HG03558 (cell line): Measurements from ENCODE around the gene STUM.

Experiments
- ATAC-seq: cut with Tn5 transposase; IDR thresholded peaks from one replicate; pipeline ENCODE4 v1.9.1; 2021; ENCODE audit warnings: moderate number of reproducible peaks; ENCODE audit not compliant: unreplicated experiment; ENCODE audit errors: extremely low read depth

STUM gene

GRCh38 chr1:226532553-226532952, 16.0 kb upstream of the STUM start:
- no peak for ATAC-seq

DNA sequence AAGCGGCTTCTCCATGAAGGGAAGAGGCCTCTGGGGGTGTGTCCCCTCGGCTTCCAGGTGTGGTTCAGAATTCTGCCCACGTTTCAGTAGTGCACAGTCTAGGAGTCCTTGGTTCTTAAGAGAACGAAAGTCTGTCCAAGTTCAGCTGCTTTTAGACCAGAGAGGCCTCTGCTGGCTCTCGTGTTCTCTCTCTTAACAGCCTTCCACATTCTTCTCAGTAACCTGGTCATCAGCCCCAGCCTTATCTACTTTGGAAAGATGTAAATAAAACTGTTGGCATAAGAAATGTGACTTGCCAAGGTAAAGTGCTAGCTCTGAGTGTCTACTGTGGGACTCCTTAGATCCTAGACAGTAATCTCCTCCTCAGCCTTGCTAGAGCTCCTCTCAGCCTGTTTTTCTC, 15.3 kb upstream of the STUM start:
- no peak for ATAC-seq

GRCh38 chr1:226534098-226534497, 14.5 kb upstream of the STUM start:
- ATAC-seq = no peak

DNA sequence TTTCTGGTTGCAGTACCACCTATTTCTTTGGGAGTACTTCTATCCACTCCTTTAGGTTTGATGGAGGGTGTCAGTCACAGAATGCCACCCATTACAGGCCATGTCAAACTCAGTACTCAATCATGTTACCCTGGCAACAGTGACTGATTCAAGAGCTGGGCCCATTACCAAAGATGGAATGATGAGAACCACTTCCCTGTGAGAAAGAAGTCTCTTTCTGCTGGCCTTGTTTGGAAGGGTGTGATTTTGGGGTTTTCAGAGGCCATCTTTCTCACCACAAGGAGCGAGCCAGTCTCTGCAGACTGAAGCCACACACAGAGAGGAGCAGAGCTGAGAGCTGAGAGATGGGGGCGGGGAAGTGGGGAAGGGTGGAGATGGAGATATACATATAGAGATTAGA, 13.9 kb upstream of the STUM start:
- no peak for ATAC-seq

- ATAC-seq = no peak
These were observed 12.9 kb upstream of the STUM start for GRCh38 chr1:226535666-226536065.

DNA sequence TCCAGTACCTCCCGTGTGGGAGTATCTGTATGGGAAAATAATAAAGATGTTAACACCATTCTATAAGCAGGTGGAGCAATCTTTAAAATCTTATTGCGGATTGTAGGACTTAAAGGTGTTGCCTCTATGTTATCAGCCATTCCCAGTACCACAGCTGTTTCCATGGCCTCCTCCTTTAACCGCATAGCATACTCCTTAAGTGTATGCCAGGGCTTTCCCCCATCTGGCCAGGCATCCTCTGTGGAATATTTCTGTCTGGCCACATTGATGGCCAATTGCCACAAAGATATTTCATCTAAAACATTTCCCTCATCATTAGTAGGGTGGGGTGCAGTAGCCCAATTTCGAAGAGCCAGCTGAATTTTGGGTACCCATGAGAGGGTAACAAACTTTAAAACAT, 7.3 kb upstream of the STUM start:
- ATAC-seq = no peak

DNA sequence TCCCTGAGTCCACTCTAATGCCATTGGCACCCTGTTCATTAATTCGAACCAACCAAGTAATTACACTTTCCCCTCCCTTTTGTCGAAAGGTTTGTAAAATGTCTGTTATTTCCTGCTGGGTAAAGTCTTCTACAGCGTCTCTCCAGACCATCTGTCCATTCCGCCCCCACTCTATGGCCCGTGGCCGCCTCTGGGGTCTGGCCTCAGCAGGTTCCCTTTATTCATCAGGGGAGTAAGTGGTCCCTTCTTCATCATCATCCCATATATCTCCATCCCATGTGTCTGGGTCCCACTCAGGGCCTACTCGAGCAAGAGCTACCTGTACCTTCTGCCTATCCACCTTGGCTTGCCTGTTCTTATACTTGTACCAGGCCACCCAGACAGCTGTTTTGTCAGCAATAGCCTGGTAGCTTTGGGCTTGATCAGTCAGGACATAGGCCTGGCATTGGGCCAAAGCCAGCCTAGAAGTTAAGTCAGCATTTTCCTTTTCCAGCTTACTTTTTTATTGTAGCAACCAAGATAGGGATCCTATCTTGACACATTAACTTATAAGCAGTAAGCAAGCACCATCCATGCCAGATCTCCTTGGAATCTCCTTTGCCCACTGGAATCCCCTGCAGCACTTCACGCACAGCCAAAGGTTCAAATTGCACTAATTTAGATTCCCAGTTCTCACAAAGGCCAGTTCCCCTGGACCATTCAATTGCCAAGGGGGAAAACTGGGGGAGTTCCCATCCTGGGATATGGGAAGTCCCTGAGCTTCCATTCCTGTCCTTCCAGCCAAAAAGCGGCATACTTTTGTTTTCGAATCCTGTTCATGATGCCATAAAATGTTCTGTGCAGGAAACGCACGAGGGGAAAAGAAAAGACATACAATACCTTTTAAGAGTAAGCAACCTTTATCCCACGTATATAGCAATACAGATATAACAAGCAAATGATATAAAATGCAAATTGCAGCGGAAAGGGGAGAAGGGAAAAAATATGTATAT, 6.6 kb upstream of the STUM start:
- ATAC-seq = no peak

- ATAC-seq = no peak
These were observed 5.9 kb upstream of the STUM start for GRCh38 chr1:226542623-226543103.

- ATAC-seq = no peak
These were observed 2.5 kb upstream of the STUM start for GRCh38 chr1:226545836-226546596.

DNA sequence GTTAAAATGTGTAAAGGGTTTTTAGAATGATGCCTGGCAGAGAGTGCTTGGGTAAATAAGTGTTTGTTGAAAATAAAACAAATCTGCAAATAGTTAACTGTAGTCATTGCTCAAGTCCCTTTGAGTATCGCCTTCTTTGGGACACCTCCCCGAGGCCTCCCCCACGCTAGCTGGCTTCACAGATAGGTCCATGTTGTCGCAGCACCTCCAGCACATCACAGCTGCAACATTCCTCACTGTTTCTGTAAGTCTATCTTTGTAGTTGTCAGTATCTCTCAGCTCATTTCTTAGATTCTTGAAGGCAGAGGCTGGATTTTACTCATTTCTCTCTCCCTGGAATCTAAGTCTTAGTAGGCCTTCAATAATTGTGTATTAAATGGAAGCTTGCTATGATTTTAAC, 1.6 kb upstream of the STUM start:
- no peak for ATAC-seq

GRCh38 chr1:226547754-226548191, 791 bp upstream of the STUM start:
- no peak for ATAC-seq

DNA sequence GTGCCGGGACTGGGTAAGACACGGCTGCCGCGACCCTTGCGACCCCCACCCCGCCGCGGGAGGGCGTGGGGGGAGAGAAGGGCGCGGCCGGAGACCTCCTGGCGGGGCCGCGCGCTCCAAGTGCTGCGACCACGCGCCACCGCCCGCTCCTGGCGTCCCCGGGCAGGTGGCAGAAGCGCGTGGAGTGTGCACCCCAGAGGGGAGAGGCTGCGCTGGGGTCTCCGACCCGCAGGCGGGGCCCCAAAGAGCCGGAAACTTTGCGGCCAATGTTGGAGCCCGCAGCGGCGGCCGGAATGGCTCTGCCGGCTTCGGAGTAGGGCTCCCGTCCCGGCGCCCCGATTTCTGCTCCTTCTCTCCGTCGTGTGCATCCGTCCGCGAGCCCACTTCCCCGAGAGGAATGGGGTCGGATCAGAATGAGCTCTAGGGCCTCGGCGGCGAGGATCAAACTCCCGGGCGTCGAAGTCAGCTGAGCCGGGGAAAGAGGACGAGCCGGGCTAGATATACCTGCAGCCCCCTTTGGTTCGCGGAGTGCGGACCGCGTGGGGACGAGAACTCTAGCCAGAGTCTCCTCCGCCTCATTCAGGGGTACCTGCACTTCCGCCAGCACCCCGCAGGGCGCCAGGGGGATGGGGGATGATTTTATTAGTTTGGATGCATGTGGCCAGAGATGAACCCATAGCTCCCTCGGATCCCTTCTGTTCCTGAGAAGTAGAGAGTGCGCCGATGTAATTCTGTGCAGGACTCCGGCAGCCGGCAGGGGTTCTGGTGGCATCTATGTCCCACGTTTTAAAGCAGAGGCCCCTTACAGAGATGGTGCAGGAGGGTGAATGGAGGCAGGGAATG, 751 bp downstream of the STUM start:
- no peak for ATAC-seq

DNA sequence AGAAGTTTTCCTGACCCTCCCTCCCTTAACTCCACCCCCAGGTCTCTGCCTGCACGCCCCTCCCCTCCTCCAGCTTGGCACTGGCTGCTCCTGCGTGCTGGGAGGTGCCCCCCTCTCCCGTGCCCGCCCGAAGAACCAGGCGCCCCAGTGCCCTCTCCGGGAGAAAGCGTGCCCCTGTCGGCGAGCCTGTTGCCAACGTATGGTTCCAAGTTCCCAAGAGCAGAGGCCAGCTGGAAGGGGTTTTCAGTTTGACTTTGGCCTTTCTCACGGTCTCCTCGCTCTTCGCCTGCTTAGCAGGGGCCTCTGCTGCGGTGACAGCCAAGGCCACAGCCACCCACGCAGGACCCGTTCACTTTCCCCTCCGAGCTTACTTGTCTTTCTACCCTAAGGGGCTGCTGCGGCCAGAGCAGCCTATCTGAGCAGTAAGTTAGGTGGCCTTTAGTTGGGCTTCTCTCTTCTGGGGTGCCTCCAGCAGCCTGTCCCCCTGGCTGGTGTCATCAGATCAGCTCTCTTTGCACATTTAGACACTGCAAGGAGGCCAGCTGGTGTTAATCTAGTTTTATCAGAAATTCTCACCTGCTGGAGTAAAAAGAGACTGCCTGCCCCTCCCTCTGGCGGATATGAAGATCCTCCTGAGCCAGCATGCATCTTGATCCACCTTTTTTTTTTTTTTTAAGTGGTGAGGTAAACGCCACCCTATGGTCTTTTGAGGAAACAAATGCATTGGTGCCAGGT, 1.5 kb downstream of the STUM start:
- no peak for ATAC-seq

DNA sequence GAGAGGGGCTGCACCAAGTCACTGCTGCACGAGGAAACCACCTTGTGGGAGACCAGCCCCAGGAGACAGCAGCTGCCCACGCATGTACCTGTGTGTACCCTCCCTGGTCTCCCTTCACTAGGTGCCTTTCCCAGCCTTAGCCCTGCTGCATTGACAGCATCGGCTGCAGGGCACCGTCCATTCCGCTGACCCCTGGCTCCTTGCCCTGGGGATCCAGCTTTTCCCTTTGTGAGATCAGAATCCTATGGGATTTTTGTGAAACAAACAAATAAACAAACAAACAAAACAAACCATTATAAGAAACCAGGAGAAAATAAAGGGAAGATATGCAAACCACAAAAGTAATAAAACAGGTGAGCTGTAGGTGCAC, 2.1 kb downstream of the STUM start:
- no peak for ATAC-seq

DNA sequence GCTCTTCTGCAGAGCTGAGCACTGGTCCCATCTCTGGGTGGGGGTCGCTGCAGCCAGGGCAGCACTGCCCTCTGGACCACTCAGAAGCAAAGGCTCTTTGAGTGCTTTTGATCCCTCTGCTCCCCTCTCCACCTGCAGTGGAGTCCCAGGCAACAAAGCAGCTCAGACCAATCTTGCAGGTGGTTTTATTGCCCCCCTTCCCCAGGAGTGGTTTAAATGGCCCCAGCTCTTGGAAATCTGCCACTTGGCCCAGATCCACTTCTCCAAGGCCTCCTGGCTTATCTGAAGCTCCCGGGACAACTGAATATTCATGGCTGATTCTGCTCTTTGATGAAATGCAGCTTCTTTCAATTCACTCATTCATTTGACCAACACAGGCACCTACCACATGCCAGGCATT, 2.7 kb downstream of the STUM start:
- no peak for ATAC-seq

DNA sequence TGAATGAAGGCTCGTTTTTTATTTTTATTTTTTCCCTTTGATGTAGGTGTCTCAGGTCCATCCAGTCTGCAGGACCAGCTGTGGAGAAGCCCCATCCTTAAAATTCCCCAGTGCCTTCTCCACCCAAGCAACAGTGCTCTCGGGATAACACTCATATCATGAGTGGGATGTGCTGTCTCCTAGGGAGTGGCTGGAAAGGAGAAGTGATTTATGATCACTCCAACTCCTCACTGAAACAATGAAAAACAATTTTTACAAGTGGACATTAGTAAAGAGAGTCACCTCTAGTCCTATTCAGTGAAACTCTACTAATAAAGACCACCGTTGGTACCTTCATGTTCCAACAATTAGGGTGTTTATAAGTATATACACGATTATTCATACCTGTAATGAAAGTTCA, 3.5 kb downstream of the STUM start:
- ATAC-seq = no peak

GRCh38 chr1:226553266-226553923, 4.8 kb downstream of the STUM start:
- no peak for ATAC-seq

- no peak for ATAC-seq
These were observed 5.3 kb downstream of the STUM start for GRCh38 chr1:226553924-226554282.

DNA sequence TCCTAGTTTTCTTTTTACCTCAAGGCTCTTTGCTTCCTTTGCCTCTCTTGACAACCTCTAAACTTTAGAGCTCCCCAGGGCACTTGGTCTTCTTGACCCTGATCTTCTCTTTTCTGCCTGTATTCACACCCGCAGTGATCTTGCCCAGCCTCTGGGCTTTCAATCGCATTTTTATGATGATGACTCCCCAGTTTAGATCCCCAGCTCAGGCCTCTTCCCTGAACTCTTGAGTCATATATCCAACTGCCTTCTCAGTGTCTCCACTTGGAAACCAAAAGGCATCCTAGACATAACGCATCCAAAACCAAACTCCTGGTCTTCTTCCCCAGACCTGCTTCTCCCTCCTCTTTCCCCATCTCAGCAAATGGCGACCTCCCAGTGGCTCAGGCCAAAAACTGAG, 6.5 kb downstream of the STUM start:
- no peak for ATAC-seq
